NCI-H446 treated with DMSO at 0.1 percent for 48 hours (cell line): ENCODE data around the gene SLC38A8.

Experiments used
- DNase-seq: peaks from one replicate; lab custom pipeline; 2025; lab: John Stamatoyannopoulos, UW

Gene SLC38A8

DNA sequence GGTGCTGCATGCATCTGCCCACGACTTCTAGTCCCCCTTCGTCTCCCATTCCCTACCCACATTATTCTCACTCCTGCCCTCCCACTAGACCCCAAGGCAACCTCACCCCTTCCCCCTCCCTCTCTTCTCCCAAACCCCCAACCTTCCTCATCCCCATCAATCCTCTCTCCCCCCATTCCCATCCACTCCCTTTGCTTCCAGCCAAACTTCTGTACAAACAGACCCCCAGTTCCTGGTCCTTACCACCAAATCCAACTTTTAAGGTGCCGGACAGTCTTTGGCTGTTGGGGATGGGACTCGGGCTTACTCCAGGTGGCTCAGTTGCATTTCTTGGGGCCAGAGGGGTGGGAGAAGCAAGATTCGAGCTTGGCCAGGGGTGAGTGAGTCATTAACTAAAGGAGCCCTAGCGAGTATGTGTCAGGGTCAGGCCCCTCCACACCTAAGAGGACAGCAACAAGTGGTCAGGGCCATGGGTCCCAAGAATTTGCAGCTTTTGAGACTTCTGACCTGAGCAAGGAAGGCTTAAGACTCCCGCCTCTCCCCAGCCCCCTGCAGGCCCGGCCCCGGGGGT is at the start of gene SLC38A8:
TSS of gene SLC38A8 (minus strand) at position 488 of the 571 bp plus-strand sequence. CDS start 638 bp downstream, outside the sequence.
- no peak for DNase-seq

DNA sequence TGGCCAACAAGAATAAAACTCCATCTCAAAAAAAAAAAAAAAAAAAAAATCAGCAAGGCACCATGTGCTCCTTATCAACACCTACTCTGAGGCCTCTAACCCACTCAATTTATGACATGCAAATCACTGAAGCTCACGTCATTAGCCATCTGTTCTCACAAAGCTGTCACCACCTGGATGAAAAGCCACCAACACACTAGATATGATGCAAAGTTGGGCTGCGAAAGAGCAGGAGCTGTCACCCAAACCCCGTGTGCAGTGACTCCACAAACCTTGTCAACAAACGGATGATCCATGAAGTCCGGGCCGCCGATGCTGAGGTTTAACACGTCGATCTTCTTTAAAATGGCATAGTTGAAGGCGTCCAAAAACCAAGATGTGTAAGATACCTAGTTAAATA is 48.9 kb upstream of the SLC38A8 start:
- DNase-seq, result no peak

DNA sequence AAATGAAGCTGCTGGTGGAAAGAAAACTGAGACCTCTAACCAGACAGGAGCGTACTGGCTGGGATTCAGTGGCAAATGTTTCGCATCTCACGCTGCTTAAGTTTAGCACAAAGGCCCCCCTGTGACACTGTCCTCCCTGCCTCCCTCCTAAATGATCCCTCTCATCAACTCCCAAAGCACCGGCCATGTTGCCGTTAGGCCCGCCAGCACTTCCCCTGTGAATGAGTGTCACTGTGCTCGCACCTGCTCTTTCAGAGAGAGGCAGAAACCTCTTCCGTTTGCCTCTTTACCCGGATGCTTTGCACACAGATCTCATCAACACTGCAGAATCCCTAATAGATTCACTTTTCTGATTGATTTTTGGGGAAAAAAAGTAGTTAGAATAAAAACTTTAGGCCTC is 47.6 kb upstream of the SLC38A8 start:
- no peak for DNase-seq

DNA sequence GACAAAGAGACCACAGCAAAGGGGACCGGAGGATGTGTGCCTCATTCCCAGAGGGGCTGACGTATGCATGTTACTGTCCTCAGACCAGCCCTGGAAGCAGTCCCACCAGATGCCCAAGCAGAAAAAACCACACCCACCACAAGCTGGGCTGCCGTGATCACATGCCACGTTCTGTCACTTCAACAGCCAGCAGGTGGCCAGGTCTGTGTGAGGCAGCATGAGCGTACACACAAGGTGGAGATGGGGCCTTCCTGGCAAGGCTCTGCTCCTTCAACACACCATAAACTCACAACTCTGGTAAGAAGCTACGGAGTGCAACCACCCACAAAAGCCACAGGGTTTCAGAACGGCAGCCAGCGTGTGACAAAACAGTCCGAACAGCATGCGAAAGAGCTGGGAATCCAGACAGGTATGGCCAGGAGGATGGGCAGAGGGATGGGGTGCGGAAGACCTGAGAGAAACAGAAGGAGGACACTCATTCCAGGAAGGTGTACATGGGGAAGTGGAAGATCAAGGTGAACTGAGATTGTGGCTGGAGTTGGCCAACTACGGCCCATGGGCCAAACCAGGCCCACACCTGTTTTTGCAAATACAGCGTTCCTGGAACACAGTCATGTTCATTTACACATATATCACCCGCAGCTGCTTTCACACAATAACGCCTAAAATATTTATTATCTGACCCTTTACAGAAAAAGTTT is 46.2 kb upstream of the SLC38A8 start:
- no peak for DNase-seq

DNA sequence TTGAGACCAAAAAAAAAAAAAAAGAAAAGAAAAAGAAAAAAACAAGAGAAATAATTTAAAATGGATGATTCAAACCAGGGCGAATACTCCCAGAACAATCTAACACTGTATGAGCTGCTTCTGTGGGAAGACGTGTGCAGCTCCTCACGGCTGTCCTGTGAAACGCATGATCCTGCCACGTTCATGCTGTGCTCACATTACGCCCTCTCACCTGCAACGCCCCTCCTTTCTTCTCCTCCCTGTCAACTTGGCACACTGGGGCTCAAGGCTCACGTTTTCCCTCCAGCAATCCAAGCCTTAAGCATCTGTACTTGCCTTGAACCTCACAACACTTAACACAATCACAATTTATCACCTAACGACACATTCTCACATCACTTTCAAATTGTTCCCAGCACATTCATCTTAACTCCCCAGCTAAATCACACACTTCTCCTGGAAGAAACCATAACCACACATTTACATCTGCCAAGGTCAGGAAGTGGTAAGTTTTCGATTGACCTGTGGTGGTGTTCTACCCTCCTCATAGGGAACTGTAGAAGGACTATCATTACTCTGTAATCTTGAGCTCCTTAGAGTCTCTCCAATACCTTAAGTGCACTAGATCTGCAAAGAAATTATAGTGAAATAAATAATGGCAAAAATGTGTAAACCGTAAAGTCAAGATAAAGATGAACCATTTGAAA is 45.0 kb upstream of the SLC38A8 start:
- no peak for DNase-seq

DNA sequence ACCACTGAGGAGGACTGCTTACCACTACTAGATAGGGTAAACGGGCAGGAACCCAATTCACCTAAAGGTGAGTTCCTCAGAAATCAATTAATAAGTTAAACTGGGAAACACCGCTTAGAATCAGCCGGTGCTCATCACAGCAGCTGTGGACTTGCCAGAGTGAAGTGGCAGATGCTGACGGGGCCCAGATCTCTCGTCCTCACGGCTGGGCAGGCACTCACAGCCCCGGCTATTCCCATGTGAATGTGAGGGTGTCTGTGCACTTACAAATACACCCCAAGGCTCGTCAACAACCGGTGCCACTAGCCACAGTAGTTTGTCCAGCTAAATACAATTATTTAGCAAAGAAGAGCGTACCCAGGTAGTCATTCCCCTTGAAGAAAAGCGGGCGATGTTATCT is 44.4 kb upstream of the SLC38A8 start:
- no peak for DNase-seq

DNA sequence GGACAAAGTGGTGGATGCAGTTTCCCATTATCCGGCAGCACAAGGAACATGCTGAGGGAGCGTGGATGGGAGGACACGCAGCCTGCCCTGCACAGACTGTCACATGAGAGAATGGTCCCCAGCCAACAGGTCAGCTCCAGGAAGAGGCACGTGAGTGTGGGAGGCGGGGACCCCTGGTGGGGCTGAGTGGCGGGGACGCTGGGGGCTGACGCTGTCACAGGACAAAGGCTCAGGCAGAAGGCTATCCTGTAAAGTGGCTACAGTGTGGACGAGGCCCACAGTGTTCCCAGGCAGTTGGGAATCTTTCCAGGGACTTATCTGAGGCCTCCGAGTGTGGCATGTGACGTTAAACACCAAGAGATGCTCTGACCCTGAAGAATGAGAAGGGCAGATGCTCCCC is 43.7 kb upstream of the SLC38A8 start:
- DNase-seq, result no peak

DNA sequence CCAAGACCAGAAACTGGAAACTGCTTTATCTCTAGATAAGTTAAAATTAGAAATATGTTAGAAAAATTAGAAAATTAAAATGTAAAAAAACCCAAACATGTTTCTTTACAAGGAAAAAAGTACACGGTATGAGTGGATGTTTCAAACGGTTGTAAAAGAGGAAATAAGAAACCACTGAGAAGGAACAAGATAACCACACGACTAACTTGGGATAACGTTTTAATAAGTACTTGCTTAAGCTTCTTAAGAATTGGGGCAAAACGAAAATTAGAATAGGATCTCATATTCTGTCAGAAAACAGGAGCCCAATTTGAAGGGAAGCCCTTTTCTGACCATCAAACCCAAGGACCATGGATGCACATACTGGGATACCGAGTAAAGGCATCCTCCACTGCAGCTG is 43.2 kb upstream of the SLC38A8 start:
- DNase-seq, result no peak

DNA sequence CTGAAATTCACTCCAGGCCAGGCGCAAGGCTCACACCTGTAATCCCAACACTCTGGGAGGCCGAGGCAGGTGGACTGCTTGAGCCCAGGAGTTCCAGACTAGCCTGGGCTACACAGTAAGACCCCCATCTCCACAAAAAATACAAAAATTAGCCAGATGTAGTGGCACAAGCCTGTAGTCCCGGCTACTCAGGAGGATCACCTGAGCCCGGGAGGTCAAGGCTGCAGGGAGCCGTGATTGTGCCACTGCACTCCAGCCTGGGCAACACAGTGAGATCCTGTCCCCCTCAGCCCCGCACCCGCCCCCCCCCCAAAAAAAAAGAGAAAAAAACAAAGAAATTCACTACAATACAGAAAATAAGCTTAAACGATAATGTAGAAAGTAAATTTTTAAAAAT is 42.7 kb upstream of the SLC38A8 start:
- DNase-seq, result no peak

DNA sequence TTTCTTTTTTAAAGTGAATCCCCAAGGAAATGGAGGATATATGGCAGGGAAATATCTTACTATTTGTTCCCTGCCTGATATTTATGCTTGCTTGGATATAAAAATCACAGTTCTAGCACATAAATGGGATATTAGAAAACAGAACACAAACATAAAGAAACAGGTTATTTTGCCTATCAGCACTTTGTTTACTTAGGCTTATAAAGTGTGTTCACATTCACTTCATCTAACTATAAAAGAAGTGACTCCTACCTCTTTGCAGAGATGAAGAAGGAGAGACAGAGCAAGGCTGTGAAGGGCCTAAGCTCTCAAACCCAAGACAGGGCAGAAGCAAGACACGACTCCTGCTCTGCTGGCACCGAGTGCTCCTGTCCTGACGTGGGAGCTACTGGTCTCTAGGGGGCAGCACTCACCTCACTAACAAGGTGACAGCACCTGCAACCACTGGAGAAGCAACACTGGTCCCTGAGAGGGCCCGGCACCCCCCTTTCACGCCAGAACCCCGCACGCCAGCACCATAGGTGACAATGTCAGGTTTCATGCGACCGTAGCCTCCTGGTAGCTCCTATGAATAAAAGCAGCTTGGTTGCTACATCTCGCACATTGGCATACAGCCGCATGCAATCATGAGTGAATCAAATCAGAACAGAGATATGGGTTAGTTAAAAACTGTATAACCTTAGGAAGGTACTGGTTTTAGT is 42.1 kb upstream of the SLC38A8 start:
- no peak for DNase-seq

DNA sequence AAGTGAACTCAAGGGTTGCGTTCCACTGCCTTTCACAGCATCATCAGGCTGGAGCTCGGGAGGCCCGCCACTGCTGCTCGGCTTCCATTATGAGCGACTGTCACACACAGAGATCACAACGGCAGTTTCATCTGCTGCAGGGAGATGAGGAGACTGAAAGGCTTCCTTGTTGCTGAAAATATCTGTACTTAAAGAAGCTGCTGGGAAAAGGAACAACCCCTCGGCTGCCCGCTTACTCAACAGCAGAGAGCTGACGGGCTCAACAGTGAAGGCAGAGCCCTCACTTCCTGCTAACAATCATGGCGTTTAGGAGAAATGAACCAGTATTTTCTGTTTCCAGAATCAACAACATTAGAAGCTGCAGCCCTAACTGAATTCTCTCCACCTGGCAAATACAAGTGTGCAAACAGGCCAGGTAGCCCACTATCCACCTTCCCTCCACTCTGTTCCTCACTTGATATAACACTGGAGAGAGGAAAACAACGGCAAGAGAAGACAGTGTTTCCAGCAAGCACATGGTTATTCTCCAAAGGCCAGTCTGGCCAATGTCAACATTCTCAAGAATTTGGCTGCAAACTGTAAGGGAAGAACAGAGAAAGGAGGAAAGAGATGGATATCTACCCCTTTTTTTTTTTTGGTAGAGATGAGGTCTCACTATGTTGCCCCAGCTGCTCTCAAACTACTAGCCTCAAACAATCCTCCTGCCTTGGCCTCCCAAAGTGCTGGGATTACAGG is 40.4 kb upstream of the SLC38A8 start:
- no peak for DNase-seq

DNA sequence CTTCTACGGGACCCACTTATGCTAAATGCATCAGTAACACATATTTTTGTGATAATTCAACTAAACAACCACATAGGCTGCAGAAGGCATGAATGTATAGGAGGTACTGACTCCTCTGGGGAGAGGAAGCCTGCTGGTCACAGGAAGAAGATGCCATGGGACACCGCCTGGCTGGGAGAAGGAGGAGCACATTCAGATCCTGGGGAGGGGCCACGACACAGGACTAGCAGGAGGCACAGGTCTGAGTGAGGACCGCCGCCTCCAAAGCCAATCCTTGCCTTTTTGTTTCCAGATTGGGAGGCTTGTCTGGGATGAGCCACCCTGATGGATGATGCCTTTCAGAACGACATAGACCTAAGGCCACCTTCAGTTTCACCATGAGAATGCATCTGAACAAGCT is 39.5 kb upstream of the SLC38A8 start:
- no peak for DNase-seq

DNA sequence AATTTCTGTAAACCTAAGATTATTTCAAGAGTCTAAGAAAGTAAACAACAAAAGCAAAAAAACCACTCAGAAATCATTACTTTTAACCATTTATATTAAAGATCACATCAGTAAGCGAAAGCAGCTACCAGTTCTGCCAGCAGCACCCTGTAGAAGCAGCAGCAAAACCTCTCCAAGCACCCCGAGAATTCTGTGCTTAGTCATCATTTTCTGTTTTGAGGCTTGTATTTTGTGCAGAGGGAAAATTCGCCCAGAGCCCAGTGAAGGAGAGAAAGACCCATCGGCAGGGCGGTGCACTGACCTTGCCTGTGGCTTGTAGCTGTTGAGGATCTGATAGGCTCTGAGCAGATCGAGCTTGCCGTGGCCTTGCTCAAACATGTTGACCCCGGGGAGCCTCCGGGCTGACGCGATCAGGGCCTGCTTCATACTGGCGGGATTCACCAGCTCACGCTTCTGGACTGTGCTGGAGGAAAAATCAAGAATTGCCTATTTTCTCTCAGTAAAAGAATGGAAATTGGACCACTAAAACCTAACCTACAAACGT is 38.9 kb upstream of the SLC38A8 start:
- no peak for DNase-seq

DNA sequence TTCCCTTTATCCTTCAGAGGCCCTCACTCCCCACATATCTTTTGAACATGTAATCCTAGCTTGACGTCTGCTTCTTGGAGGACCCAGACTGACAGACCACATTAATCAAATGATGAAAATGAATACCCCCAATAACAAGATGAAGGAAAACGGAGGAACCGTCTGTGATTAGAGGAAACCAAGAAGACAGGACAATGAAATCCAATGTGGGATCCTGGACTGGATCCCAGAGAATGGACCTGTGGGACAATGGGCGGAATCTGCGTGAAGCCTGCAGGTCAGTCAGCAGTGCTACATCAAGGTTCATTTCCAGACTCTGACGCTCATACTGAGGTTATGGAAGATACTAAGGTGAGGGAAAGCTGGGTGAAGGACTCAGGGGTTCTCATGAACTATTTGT is 38.2 kb upstream of the SLC38A8 start:
- no peak for DNase-seq

DNA sequence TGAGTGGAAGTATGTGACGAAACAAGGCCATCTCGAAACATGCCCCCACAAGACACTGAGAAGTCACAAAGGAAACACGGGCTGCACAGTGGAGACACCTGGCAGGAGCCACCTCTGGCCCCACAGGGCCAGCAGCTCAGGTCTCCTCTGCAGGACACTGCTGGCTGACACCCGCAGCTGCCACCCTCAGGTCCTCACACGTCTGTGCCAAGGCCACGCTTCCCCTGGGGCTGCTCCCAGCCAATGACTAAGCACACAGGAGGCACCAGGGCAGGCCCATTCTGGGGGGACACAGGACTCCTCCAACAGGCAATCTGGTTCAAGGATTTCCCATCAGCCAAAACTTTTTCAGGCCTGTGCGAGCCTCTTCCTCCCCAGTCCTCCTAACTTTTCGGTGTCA is 37.8 kb upstream of the SLC38A8 start:
- DNase-seq, result no peak

DNA sequence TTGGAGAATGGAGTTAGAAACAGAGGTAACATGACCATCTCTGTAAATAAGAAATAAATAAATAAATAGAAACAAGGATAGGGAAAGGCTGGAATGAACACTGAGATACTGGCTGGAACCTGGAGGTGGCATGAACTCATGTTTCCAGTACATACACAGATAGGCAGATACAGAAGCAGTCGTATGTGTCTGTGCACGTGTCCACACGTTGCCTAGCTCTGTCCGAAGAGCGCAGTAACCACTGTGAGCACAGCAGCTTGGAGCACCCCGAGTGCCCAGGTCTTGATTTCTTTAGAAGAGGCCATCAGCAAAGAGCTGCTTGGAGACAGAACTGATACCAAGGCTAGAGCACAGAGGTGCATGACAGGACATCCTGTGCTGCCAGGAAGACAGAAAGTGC is 37.1 kb upstream of the SLC38A8 start:
- no peak for DNase-seq

DNA sequence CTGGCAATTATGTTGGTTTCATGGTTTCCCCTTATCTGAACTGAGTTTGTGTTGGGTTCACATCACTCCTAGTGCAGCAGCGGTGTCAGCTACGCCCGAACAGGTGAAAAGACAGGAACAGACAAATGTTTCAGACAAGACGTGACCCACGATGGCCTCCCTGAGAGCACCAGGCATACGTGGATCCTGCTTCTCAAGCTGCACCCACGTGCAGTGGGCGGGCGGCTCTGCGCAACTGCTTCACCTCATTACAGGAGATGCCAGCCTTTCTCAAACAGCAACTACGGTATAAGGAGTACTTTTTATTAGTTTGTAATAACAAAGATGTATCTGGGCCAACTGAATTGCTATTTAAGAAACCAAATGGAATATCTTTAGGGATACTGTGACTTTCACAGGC is 32.8 kb upstream of the SLC38A8 start:
- no peak for DNase-seq

DNA sequence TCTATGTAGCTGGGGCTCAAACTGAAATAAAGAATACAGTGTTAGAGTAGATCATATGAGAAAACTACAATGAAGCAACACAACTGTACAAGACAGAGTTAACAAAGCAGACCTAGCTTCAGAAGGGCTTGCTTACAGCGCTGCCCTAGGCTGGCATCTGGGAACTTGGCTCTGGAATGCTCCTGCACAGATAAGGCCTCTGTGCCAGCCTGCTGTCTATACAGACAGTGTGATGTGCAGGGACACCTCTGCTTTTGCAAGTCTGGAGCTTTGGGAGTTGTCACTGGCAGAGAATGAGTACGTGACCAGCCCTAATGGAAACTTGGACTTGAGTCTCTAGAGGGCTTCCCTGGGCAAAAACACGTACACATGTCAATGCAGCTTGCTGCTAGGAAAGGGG is 32.1 kb upstream of the SLC38A8 start:
- DNase-seq, result no peak

DNA sequence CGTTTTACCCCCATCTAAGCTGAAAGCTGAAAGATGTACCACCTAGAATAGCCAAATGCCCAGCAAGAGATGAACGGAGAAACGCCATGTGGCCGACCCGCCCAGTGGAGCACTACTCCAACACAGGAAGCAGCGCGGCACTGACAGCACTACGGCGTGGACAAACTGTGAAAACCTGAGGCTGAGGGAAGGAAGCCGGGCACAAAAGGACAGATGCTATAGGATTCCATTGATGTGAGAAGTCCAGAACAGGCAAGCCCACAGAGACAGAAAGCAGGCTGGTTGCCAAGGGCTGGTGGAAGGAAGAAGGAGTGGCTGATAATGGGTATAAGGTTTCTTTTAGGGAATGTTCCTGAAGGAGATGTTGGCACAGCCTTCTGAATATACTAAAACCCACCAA is 29.4 kb upstream of the SLC38A8 start:
- DNase-seq, result no peak

DNA sequence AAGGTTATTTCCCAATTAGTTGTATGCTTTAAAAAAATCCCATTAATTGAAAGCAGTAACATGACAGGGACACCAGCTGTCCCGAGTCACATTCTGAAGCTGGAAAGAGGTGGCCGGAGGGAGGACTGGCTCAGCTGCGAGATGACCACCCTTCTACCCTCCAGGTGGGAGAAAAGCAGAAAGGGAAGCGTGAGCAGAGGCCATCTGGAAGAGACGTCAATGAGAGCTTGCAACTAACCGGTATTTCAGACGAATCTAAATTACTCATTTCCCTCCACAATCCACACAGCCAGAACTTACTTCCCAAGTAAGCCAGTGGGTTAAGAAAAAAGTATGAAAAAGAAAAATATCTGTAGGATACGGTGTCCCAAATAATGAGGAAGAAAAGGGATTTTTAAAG is 28.5 kb upstream of the SLC38A8 start:
- no peak for DNase-seq

DNA sequence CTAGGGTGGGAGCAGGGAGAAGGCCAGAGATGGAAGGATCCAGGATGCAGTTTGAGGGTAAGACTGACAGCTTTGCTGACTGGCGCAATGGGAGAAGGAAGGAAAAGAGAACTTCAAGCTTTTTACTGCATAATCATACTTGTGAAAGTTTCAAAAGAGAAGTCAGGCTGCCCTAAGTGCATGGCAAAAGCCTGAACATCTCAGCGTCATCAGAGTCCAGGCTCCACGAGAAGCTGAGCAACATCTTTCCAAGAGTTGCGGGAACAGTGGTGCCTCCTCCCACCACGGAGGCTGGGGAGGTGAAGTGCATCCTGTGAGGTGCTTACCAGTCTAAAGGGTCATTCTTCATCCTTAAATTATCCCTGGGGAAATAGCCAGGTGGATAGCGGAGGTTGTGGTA is 26.9 kb upstream of the SLC38A8 start:
- DNase-seq, result no peak
